ENCODE measurements around the gene SLC9A8. TPM values are rescaled to one million over a fixed set of nuclear protein-coding genes. Genes with fewer than 3 reads are reported as not detected.

SLC9A8 gene
- total RNA-seq, 5 donors from 2014 or later (not counting 1 experiment from before 2014, with no cell fraction given): 22.2 to 34.2 (median 25.6) TPM

Other genes starting within 250 kb of the SLC9A8 start
- under 1 TPM in 3 of 5 donors, not detected in 2; 0.22 to 0.46 (median 0.23) TPM for gene PTGIS, start 244.7 kb upstream of the SLC9A8 start, total RNA-seq
- gene B4GALT5, start 99.0 kb upstream of the SLC9A8 start, total RNA-seq: 10 to 100 TPM in 2 of 5 donors, 1 to 10 TPM in 3; 4.6 to 11.9 (median 9.2) TPM
- 10 to 100 TPM in 3 of 5 donors, 1 to 10 TPM in 2; 9.6 to 19.4 (median 10.4) TPM for gene SPATA2, start 102.7 kb downstream of the SLC9A8 start, total RNA-seq
- 100 to 1,000 TPM in 2 of 5 donors, 10 to 100 TPM in 3; 83.5 to 109 (median 95.7) TPM for gene RNF114, start 123.6 kb downstream of the SLC9A8 start, total RNA-seq
- gene SNAI1, start 170.2 kb downstream of the SLC9A8 start, total RNA-seq: 1 to 10 TPM in 3 of 5 donors, under 1 TPM in 2; 0.95 to 3.1 (median 1.3) TPM

All from T-cell (primary cell).